ENCODE results near the gene MAML2. TPM values are rescaled to one million over a fixed set of nuclear protein-coding genes. Genes with fewer than 3 reads are reported as not detected.

The MAML2 gene
- total and polyA plus RNA-seq, 2 of the 8 experiments (the other 6 are each of a cell fraction or from before 2014, with no cell fraction given): 3.8 to 6.6 TPM

DNA sequence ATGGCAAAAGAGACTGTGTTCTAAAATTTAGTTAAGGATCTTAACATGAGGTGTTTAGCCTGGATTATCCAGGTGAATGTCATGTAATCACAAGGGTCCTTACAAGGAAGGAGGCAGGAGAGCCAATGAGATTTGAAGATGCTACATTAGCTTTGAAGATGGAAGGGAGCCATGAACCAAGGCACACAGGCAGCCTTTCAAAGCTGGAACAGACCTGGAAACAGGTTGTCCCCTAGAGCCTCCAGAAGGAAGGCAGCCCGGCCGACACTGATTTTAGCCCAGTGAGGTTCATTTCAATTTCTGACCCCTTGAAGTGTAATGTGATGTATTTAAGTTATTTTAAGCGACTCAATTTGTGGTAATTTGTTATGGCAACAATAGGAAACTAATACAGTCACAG, 223.8 kb downstream of the MAML2 start (continued):
- TF ChIP-seq SIN3A (conservative IDR thresholded peaks at IDR 0.05 in 1 of 2, IDR thresholded peaks at IDR 0.05 in 1 of 2; ENCODE audit: low read depth in 1 of 2, low read length in 2 of 2): no peak
- TF ChIP-seq CTBP2 (IDR thresholded peaks at IDR 0.05; ENCODE audit: borderline replicate concordance, insufficient read depth, insufficient read length, low read length): no peak
- no peak for TF ChIP-seq KDM4A (IDR thresholded peaks at IDR 0.05; ENCODE audit: low read depth, low read length, severe bottlenecking)
